Cardiac fibroblast (primary cell): ENCODE measurements around the gene ZFAND5.

Experiments
- DNase-seq, 2 donors: peaks; one replicate each; pipeline versions ENCODE4 v3.0.0 to v3.0.0-alpha.2; 2010; ENCODE audit warnings: low read depth in 2 of 2
- H3K4me3 ChIP-seq, 2 donors: replicated peaks in 1 of 2; 1 replicate in 1 of 2; 2 replicates in 1 of 2; pipeline ENCODE4 v1.5.1; 2011; ENCODE audit warnings: low read depth in 2 of 2, low read length in 2 of 2, mild to moderate bottlenecking in 2 of 2, moderate library complexity in 1 of 2
- TF ChIP-seq, protein P1 (sequence below): IDR thresholded peaks from one replicate; pipeline ENCODE4 v1.5.1; 2011; ENCODE audit warnings: low read depth, mild to moderate bottlenecking, low read length, inconsistent platforms

Gene ZFAND5

DNA sequence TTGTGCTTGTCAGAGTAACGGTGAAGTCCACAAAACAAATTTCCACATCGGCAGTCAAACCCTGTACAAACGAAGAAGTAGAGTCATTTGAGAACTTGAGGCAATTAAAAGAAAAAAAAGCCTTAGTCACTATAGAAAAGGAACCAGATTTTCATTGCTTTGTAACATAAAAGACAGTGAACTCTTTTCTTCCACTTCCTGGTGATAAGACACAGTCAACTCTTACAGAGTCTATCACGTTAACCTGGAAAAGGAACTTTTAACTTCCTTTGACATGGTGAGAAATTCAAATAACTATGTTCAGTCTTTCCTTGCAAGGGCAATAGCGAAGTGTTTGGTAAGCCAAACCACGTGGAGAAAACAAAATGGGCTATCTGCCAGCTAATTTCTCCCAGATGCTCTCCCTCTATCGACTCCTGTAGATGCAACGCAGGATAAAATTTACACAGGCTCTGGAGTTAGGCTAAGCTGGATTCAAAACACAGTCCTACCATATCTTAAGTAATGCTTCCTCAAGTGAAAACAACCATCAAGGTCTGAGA, 8.9 kb downstream of the ZFAND5 start:
- no peak overlapping the region for H3K4me3 ChIP-seq
- TF ChIP-seq, protein P1, sequence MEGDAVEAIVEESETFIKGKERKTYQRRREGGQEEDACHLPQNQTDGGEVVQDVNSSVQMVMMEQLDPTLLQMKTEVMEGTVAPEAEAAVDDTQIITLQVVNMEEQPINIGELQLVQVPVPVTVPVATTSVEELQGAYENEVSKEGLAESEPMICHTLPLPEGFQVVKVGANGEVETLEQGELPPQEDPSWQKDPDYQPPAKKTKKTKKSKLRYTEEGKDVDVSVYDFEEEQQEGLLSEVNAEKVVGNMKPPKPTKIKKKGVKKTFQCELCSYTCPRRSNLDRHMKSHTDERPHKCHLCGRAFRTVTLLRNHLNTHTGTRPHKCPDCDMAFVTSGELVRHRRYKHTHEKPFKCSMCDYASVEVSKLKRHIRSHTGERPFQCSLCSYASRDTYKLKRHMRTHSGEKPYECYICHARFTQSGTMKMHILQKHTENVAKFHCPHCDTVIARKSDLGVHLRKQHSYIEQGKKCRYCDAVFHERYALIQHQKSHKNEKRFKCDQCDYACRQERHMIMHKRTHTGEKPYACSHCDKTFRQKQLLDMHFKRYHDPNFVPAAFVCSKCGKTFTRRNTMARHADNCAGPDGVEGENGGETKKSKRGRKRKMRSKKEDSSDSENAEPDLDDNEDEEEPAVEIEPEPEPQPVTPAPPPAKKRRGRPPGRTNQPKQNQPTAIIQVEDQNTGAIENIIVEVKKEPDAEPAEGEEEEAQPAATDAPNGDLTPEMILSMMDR, result no peak
- DNase-seq, result peak; percentile 45 to 53

DNA sequence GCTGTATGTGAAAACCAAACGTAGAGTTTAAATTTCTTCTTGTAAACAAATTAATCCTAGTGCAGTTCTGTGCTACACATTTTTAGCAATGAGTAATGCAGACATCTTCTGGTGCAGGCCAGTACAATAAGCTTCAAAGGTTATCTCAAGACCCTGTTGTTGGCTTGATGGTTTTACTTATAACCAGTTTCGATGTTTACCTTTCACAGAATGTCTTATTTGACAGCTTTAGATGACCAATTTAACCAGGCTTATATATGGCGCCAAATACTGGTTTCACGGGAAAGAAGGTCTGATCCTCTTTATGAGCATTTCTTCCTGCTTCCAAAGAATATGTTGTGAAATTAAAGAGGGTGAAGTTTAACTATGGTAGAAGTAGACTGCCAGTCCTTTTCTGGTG, 9.9 kb downstream of the ZFAND5 start:
- no peak overlapping the region for H3K4me3 ChIP-seq
- DNase-seq, result peak in 1 of 2 donors; percentile 26
- TF ChIP-seq, protein P1, result no peak

DNA sequence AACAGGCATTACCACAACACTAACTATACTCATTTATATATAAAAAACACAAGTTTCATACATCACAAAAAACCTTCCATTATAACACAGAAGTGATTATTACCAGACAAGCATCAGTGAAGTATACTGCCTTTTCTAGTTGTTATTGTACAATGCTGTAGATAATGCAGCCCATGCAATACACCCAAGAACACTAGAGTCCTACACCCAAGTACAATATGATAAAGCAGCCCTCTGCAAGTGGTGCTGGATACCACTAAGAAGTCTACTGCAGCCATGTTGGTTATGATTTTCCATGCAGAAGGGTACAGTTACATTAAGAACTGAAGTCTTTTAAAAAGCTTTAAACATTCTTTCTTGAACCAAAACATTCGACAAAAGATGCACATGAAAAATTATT, 10.3 kb downstream of the ZFAND5 start:
- no peak for DNase-seq
- H3K4me3 ChIP-seq, result no peak overlapping the region
- TF ChIP-seq, protein P1, result no peak

DNA sequence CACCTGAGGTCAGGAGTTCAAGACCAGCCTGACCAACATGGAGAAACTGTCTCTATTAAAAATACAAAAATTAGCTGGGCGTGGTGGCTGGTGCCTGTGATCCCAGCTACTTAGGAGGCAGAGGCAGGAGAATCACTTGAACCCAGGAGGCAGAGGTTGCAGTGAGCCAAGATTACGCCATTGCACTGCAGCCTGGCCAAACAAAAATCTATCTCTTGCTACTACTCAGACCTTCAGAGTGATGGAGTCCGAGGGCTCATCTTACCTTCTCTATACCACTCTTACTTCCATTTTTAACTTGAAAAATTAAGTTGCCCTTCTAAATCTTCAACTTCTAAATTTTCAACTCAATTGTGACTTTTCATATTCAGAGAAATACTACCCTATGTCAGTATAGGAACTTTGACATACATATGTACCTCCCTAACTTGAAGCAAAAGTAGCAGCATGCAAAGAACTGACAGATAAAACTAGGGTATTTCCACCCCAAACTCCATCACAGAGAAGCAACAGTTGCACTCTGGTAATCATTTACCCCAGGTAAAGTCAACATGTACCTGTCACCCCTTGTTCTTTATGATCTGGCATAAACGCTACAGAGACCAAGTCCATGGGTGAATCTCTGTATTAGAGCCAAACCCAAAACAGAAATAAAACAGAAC, 11.4 kb downstream of the ZFAND5 start:
- TF ChIP-seq, protein P1, result no peak
- no peak overlapping the region for H3K4me3 ChIP-seq
- DNase-seq, result no peak

DNA sequence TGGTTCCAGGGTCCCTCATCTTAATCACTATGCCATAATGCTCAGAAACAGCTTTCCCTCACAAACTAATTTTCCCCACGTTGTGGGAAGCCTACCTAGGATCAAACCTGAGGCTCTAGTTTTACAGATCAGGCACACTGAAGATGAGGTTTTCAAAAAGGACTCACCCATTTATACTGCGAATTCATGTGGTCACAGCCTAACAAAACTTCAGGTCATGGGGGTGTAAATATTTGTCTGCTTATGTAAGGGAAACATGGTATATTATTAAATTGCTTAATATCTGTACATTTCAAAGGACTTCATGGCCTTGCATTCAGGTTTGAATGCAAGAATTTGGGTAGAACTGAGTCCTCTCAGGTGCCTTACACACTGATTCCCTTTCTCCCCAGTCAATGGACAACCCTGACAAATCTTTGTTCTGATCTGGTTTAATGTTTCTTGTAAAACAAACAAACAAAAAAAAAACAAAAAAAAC, 12.1 kb downstream of the ZFAND5 start:
- peak in 1 of 2 donors; percentile 40 for DNase-seq
- no peak overlapping the region for H3K4me3 ChIP-seq
- TF ChIP-seq, protein P1, result no peak

DNA sequence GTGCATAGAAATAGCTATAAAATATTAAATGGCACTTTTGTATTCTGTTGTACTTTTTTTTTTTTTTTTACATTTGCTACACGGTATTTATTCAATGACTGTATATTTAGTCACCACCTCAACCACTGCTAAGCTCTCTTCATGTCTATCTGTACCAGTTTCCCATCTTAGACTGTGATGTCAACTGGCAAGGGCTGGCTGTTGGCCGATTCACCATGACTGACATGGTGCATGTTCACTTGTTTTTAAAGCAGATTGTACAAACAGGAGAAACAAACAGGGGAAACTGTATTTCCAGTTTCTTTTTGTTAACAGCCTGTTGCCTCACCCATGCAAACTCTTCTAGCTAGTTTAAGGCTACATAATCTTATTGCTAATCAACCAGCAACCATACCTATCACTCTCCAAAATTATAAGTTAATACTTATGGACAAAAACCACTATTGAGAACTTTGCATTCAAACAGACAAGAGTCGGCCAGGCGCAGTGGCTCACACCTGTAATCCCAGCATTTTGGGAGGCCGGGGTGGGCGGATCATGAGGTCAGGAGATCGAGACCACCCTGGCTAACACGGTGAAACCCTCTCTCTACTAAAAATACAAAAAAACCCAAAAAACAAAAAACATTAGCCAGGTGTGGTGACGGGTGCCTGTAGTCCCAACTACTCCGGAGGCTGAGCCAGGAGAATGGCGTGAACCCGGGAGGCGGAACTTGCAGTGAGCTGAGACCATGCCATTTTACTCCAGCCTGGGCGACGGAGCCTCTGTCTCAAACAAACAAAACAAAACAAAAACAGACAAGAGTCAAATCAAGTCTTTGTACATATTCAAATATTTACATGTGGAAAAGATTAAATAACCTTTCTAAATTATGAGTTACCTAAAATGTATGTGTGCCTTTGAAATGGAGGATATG, 13.2 kb downstream of the ZFAND5 start:
- DNase-seq, result peak in 1 of 2 donors; percentile 88
- no peak overlapping the region for H3K4me3 ChIP-seq
- TF ChIP-seq, protein P1, result no peak
